HCT116 (cell line): Measurements from ENCODE around the gene CHCHD3. TPM values are rescaled to one million over a fixed set of nuclear protein-coding genes. Genes with fewer than 3 reads are reported as not detected.

Source experiments
- ATAC-seq: fragments of 200-7000 bp; cut with Tn5 transposase; 2 replicates; pipeline ENCODE4 v1.9.1; 2020; ENCODE audit warnings: mild to moderate bottlenecking, moderate library complexity
- BruUV-seq: library from RNA; stranded (reverse); fragments of 400-500 nt; replicated peaks from 2 replicates; lab custom pipeline; 2021; lab: Mats Ljungman, UMichigan
- CTCF ChIA-PET: fragments of 300-600 bp; sonication (Branson Sonifier 250); formaldehyde crosslinking; loops from one replicate; lab custom pipeline; 2021; ENCODE audit warnings: antibody characterized with exemption; lab: Charles Lee
- POLR2A ChIA-PET: fragments of 300-600, 350-600 bp; sonication (Branson Sonifier 250); formaldehyde crosslinking; loops from one replicate; lab custom pipeline; 2021; ENCODE audit warnings: antibody characterized with exemption; lab: Charles Lee
- RAD21 ChIA-PET, 2 experiments: fragments of 300-600 bp; sonication (Branson Sonifier 250); formaldehyde crosslinking; loops; one replicate each; lab custom pipeline; 2023; ENCODE audit warnings: low total read pairs in 2 of 2; ENCODE audit not compliant: uncharacterized antibody in 2 of 2, unreplicated experiment in 2 of 2, low non-redundant PET in 1 of 2; lab: Charles Lee
- DNase-seq: peaks from one replicate; pipeline ENCODE4 v3.0.0-alpha.2; 2010; ENCODE audit warnings: low read depth, low spot score
- H2AFZ ChIP-seq: fragments of 200-600 bp; shearing (Covaris generic), sonication (generic); 2 replicates; pipeline ENCODE4 v1.6.1; 2017; ENCODE audit warnings: low read depth, mixed run types, mixed read lengths, antibody characterized with exemption, low read length; ENCODE audit not compliant: poor library complexity, severe bottlenecking
- H3K27ac ChIP-seq: 2 replicates; pipeline ENCODE4 v1.5.1; 2012; ENCODE audit warnings: low read depth, low read length
- H3K27me3 ChIP-seq: fragments of 200-600 bp; sonication (generic); 2 replicates; pipeline ENCODE4 v1.6.1; 2016; ENCODE audit warnings: mixed run types, low read length, mixed read lengths; ENCODE audit not compliant: insufficient read depth
- H3K36me3 ChIP-seq, 2 experiments: fragments of 200-500 bp in 1 of 2; fragments of 200-600 bp in 1 of 2; sonication (Bioruptor generic) in 1 of 2; sonication (generic) in 1 of 2; 2 replicates each; pipeline versions ENCODE4 v1.5.1 to v1.6.1; 2014 to 2016; ENCODE audit warnings: low read length in 2 of 2, inconsistent platforms in 1 of 2, mixed read lengths in 1 of 2, mixed run types in 1 of 2; ENCODE audit not compliant: insufficient read depth in 2 of 2, control insufficient read depth in 1 of 2
- H3K4me1 ChIP-seq, 2 experiments: fragments of 200-600 bp in 1 of 2; sonication (generic) in 1 of 2; 2 replicates each; pipeline versions ENCODE4 v1.5.1 to v1.6.1; 2012 to 2017; ENCODE audit warnings: low read length in 2 of 2, inconsistent platforms in 1 of 2, mild to moderate bottlenecking in 1 of 2, mixed read lengths in 1 of 2, mixed run types in 1 of 2, moderate library complexity in 1 of 2; ENCODE audit not compliant: insufficient read depth in 2 of 2, control insufficient read depth in 1 of 2
- H3K4me2 ChIP-seq: fragments of 200-600 bp; sonication (generic); 2 replicates; pipeline ENCODE4 v1.6.1; 2017; ENCODE audit warnings: mixed run types, low read length, mixed read lengths
- H3K4me3 ChIP-seq, 2 experiments: fragments of 200-600 bp in 1 of 2; sonication (generic) in 1 of 2; replicated peaks in 1 of 2; 2 replicates each; pipeline ENCODE4 v1.5.1; 2011 to 2016; ENCODE audit warnings: low read length in 2 of 2, control low read depth in 1 of 2, low read depth in 1 of 2, mild to moderate bottlenecking in 1 of 2, mixed read lengths in 1 of 2, mixed run types in 1 of 2
- H3K79me2 ChIP-seq: fragments of 200-600 bp; sonication (generic); 2 replicates; pipeline ENCODE4 v1.6.1; 2017; ENCODE audit warnings: mild to moderate bottlenecking, mixed run types, low read length, moderate library complexity, mixed read lengths; ENCODE audit not compliant: insufficient read depth
- H3K9ac ChIP-seq: fragments of 200-600 bp; sonication (generic); 2 replicates; pipeline ENCODE4 v1.6.1; 2016; ENCODE audit warnings: low read length, mixed read lengths
- H3K9me2 ChIP-seq: fragments of 200-600 bp; sonication (generic), shearing (Covaris generic); 2 replicates; pipeline ENCODE4 v1.6.1; 2017; ENCODE audit warnings: mixed run types, mild to moderate bottlenecking, moderate library complexity; ENCODE audit not compliant: insufficient read depth
- H3K9me3 ChIP-seq, 2 experiments: fragments of 200-500 bp in 1 of 2; fragments of 200-600 bp in 1 of 2; sonication (Bioruptor generic) in 1 of 2; sonication (generic) in 1 of 2; 2 replicates each; pipeline ENCODE4 v1.6.1; 2014 to 2017; ENCODE audit warnings: low read length in 2 of 2, mixed read lengths in 2 of 2, inconsistent platforms in 1 of 2, low read depth in 1 of 2, mild to moderate bottlenecking in 1 of 2, mixed run types in 1 of 2, moderate library complexity in 1 of 2; ENCODE audit not compliant: control insufficient read depth in 1 of 2, insufficient read depth in 1 of 2
- H4K20me1 ChIP-seq: fragments of 200-600 bp; sonication (generic), shearing (Covaris generic); 2 replicates; pipeline ENCODE4 v1.6.1; 2017; ENCODE audit warnings: mixed run types, mild to moderate bottlenecking, moderate library complexity; ENCODE audit not compliant: insufficient read depth
- ATF3 ChIP-seq: IDR thresholded peaks from 2 replicates; pipeline ENCODE4 v1.6.1; 2012
- CEBPB ChIP-seq: IDR thresholded peaks from 2 replicates; pipeline ENCODE4 v1.6.1; 2012; ENCODE audit warnings: low read depth
- EGR1 ChIP-seq: IDR thresholded peaks from 2 replicates; pipeline ENCODE4 v1.6.1; 2012; ENCODE audit warnings: low read depth
- ELF1 ChIP-seq: IDR thresholded peaks from 2 replicates; pipeline ENCODE4 v1.6.1; 2012; ENCODE audit warnings: low read depth, borderline replicate concordance
- EZH2phosphoT487 ChIP-seq: fragments of 200-600 bp; IDR thresholded peaks from 2 replicates; pipeline ENCODE4 v1.6.1; 2018; ENCODE audit warnings: antibody characterized with exemption, borderline replicate concordance
- FOSL1 ChIP-seq: IDR thresholded peaks from 2 replicates; pipeline ENCODE4 v1.6.1; 2012; ENCODE audit warnings: low read depth
- JUND ChIP-seq: IDR thresholded peaks from 2 replicates; pipeline ENCODE4 v1.6.1; 2012
- MAX ChIP-seq: IDR thresholded peaks from 2 replicates; pipeline ENCODE4 v1.6.1; 2012
- RAD21 ChIP-seq: IDR thresholded peaks from 2 replicates; pipeline ENCODE4 v1.6.1; 2012; ENCODE audit warnings: low read depth, mild to moderate bottlenecking
- SP1 ChIP-seq: IDR thresholded peaks from 2 replicates; pipeline ENCODE4 v1.6.1; 2012; ENCODE audit warnings: low read depth
- SRF ChIP-seq: IDR thresholded peaks from 2 replicates; pipeline ENCODE4 v1.6.1; 2012; ENCODE audit warnings: low read depth
- ZBTB33 ChIP-seq: IDR thresholded peaks from 2 replicates; pipeline ENCODE4 v1.6.1; 2011; ENCODE audit warnings: mild to moderate bottlenecking, low read length, moderate library complexity; ENCODE audit not compliant: insufficient replicate concordance; ENCODE audit errors: extremely low read depth
- intact Hi-C: fragments of 100-400 bp; cut with micrococcal nuclease; formaldehyde crosslinking; loops from 2 replicates; pipeline ENCODE4 v1.10.0; 2022
- total RNA-seq: library from RNA; stranded (reverse); gene quantifications from one replicate; pipeline ENCODE4 v1.2.1, GENCODE V29; 2021; ENCODE audit not compliant: unreplicated experiment

The CHCHD3 gene
- total RNA-seq, 1 experiment from 2014 or later = 73.5 TPM

- no peak for DNase-seq
- intact Hi-C loops = no loop called here
- Histone ChIP-seq H4K20me1 (peaks cover 13% of the 10 kb centered on the region; the same call in 1 of the 2 replicates), H3K4me3 (no peak overlapping the region), H3K9me2 (no peaks in the 10 kb centered on the region), H3K4me1 (no peaks in the 10 kb centered on the region), H3K36me3 (no peaks in the 10 kb centered on the region), H3K27ac (no peak overlapping the region), H3K9me3 (no peaks in the 10 kb centered on the region), H3K79me2 (peaks cover 84% of the 10 kb centered on the region), H3K9ac (no peak overlapping the region), H3K27me3 (no peaks in the 10 kb centered on the region), H3K4me2 (no peak overlapping the region), H2AFZ (no peak overlapping the region)
- POLR2A ChIA-PET = no interaction called here
- CTCF ChIA-PET = no interaction called here
- BruUV-seq = no TSS peak
- no peak for ATAC-seq
- RAD21 ChIA-PET = no interaction called here
- no peak for TF ChIP-seq EGR1
- TF ChIP-seq JUND = no peak
- no peak for TF ChIP-seq ELF1
- TF ChIP-seq SP1 = no peak
- TF ChIP-seq CEBPB = no peak
- TF ChIP-seq EZH2phosphoT487 = no peak
Observed at GRCh38 chr7:132998763-132999162, 83.1 kb downstream of the CHCHD3 start.

GRCh38 chr7:132997505-132997904 is 84.4 kb downstream of the CHCHD3 start:
- POLR2A ChIA-PET = no interaction called here
- H3K27me3 ChIP-seq = no peaks in the 10 kb centered on the region

More at GRCh38 chr7:132997505-132997904, 84.4 kb downstream of the CHCHD3 start:
- Histone ChIP-seq H3K9me2 (no peaks in the 10 kb centered on the region), H4K20me1 (peaks cover 14% of the 10 kb centered on the region; the same call in 1 of the 2 replicates), H3K4me1 (no peaks in the 10 kb centered on the region), H3K4me2 (no peak overlapping the region), H3K79me2 (peaks cover 91% of the 10 kb centered on the region), H3K27ac (no peak overlapping the region), H2AFZ (no peak overlapping the region), H3K36me3 (no peaks in the 10 kb centered on the region), H3K9me3 (no peaks in the 10 kb centered on the region), H3K4me3 (no peak overlapping the region), H3K9ac (no peak overlapping the region)
- RAD21 ChIA-PET = no interaction called here
- BruUV-seq = no TSS peak
- ATAC-seq (no peak), DNase-seq (no peak)
- TF ChIP-seq ZBTB33 (no peak), CEBPB (no peak), ELF1 (no peak), MAX (no peak), SRF (no peak), EZH2phosphoT487 (no peak), RAD21 (no peak), FOSL1 (no peak), ATF3 (no peak)
- intact Hi-C loops = no loop called here
- CTCF ChIA-PET = no interaction called here
